ENCODE measurements around the gene UQCC3.
A peak's percentile ranks its signal among the peaks of the same experiment; 100 is the strongest.
"Not testable (repeated sequence)": the region's sequence is repeated elsewhere in the genome, so short reads cannot be mapped to it uniquely, and the experiment has no call there.

UQCC3 gene

GRCh38 chr11:62671608-62672389 lies at the start of gene UQCC3, which contains the start of gene LBHD1:
Gene UQCC3, plus strand, starts transcription at chr11:62671673. Its CDS starts 73 bp downstream, at chr11:62671746.
Gene LBHD1, minus strand, starts transcription at chr11:62672267. Its CDS starts 2,236 bp downstream, at chr11:62670031.
- peak; percentile 83 for DNase-seq

- no peak for DNase-seq
Measured at GRCh38 chr11:62622476-62623089, 48.9 kb upstream of the UQCC3 start.

GRCh38 chr11:62627713-62628112 lies 43.8 kb upstream of the UQCC3 start:
- DNase-seq = no peak

GRCh38 chr11:62632492-62632891 lies 39.0 kb upstream of the UQCC3 start:
- no peak for DNase-seq

GRCh38 chr11:62644220-62644619 lies 27.3 kb upstream of the UQCC3 start:
- no peak for DNase-seq

GRCh38 chr11:62645671-62645945 lies 25.9 kb upstream of the UQCC3 start:
- DNase-seq = peak; percentile 24

GRCh38 chr11:62645946-62646824 lies 25.3 kb upstream of the UQCC3 start, which contains the start of gene GANAB:
Gene GANAB, minus strand, starts transcription at chr11:62646613. Its CDS starts 14 bp downstream, at chr11:62646599.
- DNase-seq = peak; percentile 99

GRCh38 chr11:62646825-62647608 lies 24.5 kb upstream of the UQCC3 start:
- DNase-seq = no peak

- no peak for DNase-seq
Measured at GRCh38 chr11:62647609-62648005, 23.9 kb upstream of the UQCC3 start.

- DNase-seq = no peak
Measured at GRCh38 chr11:62648185-62648966, 23.1 kb upstream of the UQCC3 start.

GRCh38 chr11:62648967-62649364 lies 22.5 kb upstream of the UQCC3 start:
- no peak for DNase-seq

- DNase-seq = no peak
Measured at GRCh38 chr11:62649486-62649885, 22.0 kb upstream of the UQCC3 start.

- not testable (repeated sequence) for DNase-seq
Measured at GRCh38 chr11:62650283-62650682, 21.2 kb upstream of the UQCC3 start.

GRCh38 chr11:62652161-62653006 lies 19.1 kb upstream of the UQCC3 start:
- DNase-seq = no peak

GRCh38 chr11:62654297-62654696 lies 17.2 kb upstream of the UQCC3 start:
- DNase-seq = no peak

GRCh38 chr11:62656796-62657429 lies 14.6 kb upstream of the UQCC3 start:
- DNase-seq = no peak

GRCh38 chr11:62664405-62665074 lies 6.9 kb upstream of the UQCC3 start:
- peak; percentile 93 for DNase-seq

- DNase-seq = peak; percentile 96
Measured at GRCh38 chr11:62665075-62665598, 6.3 kb upstream of the UQCC3 start, which contains the start of the genes C11orf98 and CSKMT. Gene C11orf98, minus strand, starts transcription at chr11:62665210. Its CDS starts 41 bp downstream, at chr11:62665169. Gene CSKMT, plus strand, starts transcription at chr11:62665312. Its CDS starts 568 bp downstream, at chr11:62665880.

GRCh38 chr11:62665599-62666258 lies 5.7 kb upstream of the UQCC3 start:
- DNase-seq = peak; percentile 75
